Transverse colon (tissue), 4 donors: Measurements from ENCODE around the gene TUT1.

Experiments used
- CTCF ChIP-seq, 5 experiments: fragments of 200-600 bp in 3 of 5; fragments of 450-650 bp in 2 of 5; sonication (generic) in 3 of 5; IDR thresholded peaks; 1 replicate in 2 of 5; 2 replicates in 3 of 5; pipeline ENCODE4 v1.5.1; 2016 to 2017; ENCODE audit warnings: antibody characterized with exemption in 5 of 5, inconsistent platforms in 3 of 5, mild to moderate bottlenecking in 2 of 5, moderate library complexity in 1 of 5
- EP300 ChIP-seq: sonication (generic); formaldehyde crosslinking; IDR thresholded peaks from one replicate; pipeline ENCODE4 v1.6.1; 2017; ENCODE audit warnings: antibody characterized with exemption, low read depth
- POLR2A ChIP-seq: fragments of 450-650 bp; IDR thresholded peaks from one replicate; pipeline ENCODE4 v1.6.1; 2016; ENCODE audit warnings: antibody characterized with exemption, mild to moderate bottlenecking, moderate library complexity
- POLR2AphosphoS5 ChIP-seq, 3 donors: sonication (generic); formaldehyde crosslinking; IDR thresholded peaks; one replicate each; pipeline ENCODE4 v1.6.1; 2016; ENCODE audit warnings: antibody characterized with exemption in 3 of 3

DNA sequence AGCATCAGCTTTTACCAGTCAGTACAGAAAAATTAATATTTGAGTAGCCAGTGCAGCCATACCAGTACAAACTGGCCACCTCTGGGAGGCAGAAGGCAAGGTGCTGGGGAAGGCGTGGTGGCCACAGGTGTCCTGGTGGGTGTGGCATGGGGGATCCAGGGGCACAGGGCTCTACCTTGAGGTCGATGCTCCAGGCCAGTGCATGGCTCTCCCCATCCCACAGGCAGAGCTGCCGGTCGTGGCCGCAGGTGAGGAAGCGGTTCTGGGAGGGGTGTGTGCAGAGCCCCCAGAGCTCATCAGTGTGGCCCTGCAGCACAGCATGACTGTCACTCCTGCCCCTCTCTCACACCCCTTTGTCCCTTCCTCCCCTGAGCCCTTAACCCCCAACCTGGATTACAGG lies 14.1 kb upstream of the TUT1 start:
- TF ChIP-seq POLR2AphosphoS5 (IDR thresholded peaks at IDR 0.05) (no peak), POLR2A (no peak), CTCF (IDR thresholded peaks at IDR 0.05) (no peak), EP300 (no peak)
